Stimulated activated CD8-positive, alpha-beta memory T cell treated with anti-CD3 and anti-CD28 coated beads, Interleukin-12 subunit alpha, Interleukin-12 subunit beta, amount 100 ng/mL, for 24 hours (primary cell): ENCODE measurements around the gene SPEN.
"Not testable (repeated sequence)": the region's sequence is repeated elsewhere in the genome, so short reads cannot be mapped to it uniquely, and the experiment has no call there.

ENCODE experiments used
- DNase-seq: peaks from one replicate; pipeline ENCODE4 v3.0.0-alpha.2; 2020; ENCODE audit errors: extremely low read depth

The SPEN gene

DNA sequence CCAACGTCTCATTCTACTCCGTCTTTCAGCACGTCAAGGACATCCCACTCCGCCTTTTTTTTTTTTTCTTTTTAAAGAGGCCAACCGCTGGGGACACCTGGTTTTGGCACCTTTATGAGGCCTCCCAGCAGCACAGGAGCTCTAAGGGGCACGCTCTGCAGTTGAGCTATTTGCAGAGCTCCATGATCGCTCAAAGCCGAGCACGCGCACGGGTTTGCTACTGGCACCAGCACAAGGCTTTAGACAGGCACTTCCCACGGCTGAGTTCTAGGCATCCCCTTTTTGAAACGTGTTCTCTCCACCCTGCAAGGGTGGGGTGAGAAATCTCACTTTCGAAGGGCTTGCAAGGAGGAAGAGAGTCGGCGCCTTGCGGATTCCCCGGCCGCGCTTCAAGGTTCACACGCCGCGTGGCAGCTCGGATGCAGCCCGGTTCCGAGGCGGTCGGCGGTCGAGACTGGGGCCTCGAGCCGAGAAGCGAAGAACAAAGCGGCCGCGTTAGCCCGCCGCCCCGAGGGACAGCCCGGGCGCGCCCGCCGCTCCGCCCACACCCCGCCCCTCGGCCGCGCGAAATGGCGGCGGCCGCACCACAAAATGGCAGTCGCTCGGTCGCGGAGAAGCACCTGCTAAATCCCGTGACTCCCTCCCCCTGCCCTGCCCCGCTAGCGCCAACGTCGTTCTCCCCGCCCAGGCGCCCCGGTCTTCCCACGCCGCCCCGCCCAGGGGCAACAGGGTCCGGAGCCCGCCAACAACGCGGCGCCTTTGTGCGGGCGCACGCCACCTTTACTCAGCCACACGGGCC is 12.9 kb upstream of the SPEN start:
- peak; percentile 76 for DNase-seq

DNA sequence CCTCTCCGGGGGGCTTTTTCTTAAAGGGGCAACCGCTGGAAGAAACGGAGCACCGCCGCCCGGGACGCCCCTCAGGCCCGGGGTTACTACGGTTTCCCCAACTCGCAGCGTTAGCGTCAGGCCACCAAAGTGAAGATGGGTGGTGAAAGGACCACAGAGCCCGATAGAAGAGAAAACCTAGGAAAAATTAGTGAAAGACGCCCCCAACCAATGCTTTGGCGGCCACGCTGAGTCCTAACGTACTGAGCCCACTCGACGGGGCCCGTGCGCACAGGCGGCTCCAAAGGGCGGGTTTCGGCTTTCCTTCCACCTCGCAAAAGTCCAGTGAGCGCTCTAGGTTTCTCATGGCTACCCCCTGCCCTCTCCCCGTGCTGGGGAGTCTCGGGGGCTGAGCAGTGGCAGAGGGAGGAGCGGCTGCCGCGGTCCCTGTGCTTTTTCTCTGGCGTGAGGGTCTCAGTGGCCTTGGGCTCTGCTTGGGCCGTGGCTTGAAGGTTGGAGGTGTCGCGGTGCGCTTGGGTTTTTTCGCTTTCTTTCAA is 12.2 kb upstream of the SPEN start:
- DNase-seq, result no peak

DNA sequence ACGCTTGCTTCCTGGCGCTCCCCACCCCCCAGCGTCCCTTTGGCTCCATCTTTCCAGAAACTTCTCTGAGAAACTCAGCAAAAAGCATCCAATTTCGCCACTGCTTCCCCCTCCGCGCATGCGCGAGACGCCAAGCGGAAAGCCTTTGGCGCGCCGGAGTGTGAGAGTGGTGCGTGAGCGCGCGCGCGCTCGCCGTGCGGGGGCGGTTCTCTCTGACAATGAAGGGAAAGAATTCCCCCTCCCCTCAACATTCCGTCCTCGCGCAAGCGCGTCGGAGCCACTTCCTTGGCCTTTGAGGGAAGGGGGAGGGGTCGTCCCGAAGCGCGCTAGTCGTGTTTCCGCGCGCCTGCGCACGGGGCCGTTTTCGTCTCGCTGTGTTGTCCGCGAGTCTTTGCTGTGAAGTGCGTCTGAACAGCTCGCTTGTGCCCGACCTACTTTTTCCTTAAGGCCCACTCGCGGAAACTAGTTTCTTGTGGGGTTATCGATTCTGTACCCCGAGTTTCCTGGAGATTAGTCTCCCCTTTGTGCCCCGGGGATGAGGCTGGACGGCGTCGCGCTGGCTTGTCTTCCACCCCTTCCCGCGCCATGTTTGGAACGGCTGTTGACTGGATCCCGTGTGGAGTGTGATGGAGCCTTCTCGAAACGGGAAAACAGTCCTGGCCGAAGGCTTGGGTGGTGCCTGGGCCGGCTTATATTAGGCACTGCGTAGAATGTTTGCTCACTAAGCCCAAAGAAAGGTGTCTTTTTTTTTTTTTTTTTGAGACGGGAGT is 11.6 kb upstream of the SPEN start:
- DNase-seq, result peak; percentile 98

DNA sequence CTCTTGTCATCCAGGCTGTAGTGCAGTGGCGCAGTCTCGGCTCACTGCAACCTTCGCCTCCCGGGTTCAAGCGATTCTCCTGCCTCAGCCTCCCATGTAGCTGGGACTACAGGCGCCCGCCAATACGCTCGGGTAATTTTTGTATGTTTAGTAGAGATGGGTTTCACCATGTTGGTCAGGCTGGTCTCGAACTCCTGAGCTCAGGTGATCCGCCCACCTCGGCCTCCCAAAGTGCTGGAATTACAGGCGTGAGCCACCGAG is 11.1 kb upstream of the SPEN start:
- DNase-seq, result not testable (repeated sequence)

DNA sequence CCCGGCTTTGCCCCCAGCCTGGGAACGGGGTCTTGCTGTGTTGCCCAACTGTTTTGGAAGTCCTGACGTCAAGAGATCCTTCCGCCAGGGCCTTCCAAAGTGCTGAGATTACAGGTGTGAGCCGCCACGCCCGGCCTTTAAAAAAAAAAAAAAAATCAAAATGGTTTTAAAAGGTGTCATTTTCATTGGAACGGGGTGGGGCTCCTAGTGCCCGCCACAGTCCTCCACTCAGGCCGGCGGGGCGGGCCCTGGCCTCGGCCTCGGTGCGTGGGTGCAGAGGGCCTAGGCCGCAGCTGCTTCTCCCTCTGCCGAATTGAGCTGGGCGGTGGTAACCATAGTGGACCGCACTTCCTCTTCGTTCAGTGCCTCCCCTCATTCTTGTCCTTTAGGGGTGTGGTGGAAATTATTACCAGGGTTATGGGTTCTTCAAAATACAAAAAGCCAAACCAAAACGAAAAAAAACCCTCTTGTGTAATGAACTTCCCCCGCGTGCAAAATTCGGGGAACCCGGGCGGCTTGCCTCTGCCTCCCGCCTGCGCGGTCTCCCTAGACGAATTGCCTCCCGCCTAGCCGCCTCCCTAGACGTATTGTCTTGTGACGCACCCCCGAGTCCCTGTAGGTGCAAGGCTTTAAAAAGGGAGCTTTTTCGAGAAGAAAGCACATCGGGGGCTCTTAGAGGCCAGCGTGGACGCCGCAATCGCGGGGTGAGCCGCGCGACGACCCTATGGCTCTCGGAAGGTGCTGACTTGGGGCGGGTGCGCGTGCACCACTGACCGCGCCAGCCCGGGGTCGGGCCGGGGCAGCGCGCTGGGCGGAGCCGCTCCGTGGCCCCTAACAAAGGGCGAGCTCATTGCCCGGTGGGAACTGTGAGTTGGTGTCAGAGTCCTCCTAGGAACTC is 10.5 kb upstream of the SPEN start:
- DNase-seq, result no peak

DNA sequence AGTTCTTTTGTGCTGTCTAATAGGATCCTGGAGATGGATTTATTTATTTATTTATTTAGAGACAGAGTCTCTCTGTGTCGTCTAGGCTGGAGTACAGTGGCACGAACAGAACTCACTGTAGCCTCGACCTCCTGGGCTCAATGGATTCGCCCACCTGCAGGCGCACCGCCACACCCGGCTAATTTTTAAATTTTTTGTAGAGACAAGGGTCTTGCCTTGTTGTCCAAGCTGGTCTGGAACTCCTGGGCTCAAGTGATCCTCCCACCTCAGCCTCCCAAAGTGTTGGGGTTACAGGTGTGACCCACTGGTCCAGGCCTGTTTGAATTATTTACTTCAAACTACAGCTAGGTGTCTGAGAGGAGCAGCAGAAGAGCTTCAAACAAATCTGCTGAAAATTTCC is 9.6 kb upstream of the SPEN start:
- DNase-seq, result no peak

DNA sequence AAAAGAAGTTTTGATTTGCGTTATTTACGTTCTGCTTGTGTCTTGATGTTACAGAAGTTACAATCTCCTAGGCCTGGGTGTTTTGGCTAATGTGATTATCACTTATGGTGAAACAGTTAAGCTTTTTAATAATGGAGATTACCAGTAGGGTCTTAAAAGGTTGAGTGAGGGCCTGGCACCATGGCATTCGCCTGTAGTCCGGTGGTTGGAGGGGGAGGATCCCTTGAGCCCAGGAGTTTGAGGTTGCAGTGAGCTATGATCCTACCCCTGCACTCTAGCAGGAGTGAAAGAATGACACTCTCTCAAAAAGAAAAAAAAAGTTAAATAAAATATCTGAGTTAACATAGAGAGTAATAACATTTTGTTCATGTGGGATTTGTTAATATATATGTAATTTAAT is 8.8 kb upstream of the SPEN start:
- no peak for DNase-seq

DNA sequence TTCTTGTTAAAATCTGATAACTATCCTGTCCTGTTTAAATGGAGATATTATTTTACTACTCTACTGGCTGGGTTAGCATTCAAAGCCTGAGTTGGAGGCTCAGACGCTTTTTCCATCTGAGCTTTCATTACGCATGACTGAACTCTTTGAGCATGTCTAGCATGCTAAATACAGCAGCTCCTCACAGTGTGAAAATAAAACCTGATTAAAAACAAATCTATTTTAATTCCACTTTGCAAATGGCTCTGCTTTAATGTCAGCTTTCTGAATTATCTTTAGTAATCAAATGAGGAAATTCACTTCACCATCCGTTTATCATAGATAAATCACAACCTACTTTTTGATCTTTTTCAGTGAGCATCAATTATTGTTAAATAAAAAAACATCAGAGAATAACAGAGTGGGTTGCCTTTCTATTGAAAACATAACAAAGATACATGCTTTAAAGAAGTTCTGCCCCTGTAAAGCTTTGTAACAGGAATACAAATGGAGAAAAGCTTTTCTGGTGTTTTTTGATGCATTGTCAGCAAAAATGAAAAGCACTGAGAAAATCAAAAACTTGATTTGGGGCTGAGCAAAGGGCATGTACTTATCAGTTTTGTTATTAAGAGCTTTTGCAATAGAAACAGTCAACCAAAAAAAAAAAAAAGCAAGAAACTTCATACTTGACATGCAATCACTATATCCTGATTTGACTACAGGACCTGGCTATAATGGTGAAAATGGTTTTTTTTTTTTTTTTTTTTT is 3.5 kb upstream of the SPEN start:
- DNase-seq, result no peak

DNA sequence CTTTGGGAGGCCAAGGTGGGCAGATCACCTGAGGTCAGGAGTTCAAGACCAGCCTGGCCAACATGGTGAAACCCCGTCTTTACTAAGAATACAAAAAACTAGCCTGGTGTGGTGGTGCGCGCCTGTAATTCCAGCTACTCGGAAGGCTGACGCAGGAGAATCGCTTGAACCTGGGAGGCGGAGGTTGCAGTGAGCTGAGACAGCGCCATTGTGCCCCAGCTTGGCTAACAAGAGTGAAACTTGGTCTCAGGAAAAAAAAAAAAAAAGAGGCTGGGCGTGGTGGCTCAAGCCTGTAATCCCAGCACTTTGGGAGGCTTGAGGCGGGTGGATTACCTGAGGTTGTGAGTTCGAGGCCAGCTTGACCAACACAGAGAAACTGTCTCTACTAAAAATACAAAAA is 1.5 kb upstream of the SPEN start:
- not testable (repeated sequence) for DNase-seq

DNA sequence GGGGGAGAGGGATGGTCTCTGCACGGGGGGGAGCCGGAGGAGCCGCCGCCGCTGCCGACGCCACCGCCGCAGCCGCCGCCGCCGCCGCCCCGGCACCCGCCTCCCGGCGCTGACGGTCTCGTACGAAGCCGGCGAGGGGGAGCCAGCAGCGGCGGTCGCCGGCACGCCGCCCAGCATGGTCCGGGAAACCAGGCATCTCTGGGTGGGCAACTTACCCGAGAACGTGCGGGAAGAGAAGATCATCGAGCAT is 311 bp downstream of the SPEN start:
- no peak for DNase-seq

DNA sequence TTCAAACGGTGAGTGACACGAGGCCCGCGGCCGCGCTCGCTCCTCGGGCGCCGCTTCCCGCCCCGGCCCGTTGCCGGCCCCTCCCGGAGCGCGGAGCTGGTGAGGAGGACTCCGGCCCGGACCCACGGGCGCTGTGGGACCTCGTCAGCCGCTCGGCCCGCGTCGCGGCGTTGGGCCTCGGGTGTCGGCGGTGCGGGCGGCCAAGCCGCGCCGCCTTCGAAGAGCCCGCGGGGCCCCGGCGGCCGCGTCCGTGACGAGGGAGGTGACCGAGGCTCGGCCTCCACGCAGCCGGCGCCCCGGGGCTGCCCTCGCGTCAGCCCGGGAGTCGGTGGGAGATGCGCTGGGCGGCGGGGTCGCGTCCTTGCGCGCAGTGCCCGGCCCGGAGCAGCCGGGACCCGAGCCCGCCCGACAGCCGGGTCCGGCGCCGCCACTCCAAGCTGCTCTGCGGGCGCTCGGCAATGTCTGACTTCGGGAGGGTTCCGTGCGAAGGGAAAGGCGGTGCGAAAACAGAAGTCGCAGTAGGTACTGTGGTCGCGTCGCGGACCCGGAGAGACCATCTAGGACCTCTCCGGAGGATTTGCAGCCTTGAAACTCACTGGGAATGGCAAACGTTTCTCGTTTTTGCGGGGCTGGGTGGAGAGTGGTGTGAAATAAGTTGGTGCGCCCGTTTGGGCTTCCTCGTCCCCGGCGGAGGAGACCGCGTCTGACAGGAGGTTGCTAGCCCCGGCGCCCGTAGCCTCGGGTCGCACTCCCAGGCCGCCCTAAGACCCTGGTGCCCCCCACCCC is 829 bp downstream of the SPEN start:
- DNase-seq, result no peak

DNA sequence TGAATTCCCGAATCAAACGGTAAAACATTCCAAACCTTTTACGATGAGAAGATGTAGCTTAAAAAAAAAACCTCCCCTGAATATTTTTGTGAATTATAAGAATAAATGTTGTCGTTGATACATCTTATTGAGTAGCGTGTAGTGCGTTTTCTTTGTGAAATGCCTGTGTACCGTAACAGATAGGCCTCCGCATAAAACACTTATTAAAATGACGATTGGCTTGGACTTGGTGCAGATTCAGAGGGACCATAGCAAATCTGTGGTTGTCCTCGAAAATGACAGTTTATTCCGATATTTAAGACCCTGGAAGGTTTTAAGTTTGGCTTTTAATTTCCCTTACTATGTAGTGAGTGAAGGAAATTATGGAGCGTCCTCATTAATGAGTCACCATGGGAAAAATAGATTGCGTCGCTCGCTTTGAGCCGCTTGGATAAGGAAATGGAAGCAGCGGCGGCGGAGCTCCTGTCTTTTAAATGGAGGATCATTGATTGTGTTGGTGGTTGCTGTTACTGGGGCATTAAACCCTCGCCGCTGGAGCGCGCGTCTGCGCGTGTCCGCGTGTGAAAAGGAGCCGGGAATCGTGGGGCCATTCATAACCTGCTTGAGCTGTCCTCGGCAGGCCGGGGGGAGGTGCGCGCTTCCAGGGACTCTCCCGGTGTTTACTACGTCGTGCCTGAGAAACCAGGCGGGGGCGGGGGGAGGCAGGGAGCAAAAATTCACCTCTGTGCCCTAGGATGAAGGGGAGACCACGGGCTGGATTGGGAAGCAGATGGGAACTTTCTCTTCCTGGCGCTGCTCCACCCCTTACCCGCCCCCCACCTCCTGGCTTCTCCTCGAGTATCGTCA is 1.6 kb downstream of the SPEN start:
- DNase-seq, result no peak

DNA sequence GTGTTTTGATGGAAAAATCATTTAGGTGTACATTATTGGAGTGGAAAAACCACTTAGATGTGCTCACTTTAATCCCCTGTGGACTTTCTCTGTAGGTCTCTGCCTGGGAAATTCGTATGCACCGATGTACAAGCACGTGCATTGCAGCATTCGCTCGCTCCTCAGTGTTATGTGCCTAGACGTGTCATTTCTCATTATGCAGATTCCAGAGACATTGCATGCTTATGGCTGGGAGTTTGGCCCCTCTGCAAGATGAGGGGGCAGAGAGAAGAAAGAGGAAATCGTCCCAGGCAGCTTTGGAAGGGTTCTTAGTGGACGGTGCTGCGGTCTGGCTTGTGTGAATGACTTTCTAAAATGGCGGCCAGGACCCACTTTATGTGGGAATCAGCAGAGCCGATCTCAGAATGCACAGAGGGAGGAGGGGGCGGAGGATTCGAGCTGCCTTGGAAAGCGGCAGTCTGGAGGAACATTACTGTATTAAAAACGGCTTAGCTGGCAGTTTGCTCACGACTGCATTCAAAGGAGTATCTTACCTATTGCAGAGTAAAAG is 2.3 kb downstream of the SPEN start:
- DNase-seq, result no peak

DNA sequence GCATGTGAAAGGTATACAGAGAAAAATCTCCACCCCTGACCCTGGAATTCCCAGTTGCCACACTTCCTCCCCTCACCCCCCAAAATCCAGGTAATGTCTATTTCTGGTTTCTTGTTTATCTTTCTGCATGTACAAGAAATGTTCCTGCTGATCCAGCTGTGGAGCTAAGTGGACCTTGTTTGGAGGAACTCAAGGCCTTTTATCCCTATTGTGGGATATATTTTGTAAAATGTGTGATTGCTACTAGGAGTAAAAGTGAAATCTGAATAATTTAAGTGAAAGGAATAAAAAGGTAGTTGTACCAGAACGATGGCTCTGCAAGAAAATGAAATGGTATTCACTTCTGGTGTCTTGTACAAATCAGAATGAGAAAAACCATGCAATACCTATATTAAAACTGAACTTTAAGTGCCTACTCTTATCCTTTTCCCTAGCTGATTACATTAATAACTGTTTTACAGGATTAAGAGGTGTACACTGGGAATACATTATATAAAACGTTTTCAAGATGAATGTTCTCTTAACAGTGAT is 3.0 kb downstream of the SPEN start:
- DNase-seq, result no peak

DNA sequence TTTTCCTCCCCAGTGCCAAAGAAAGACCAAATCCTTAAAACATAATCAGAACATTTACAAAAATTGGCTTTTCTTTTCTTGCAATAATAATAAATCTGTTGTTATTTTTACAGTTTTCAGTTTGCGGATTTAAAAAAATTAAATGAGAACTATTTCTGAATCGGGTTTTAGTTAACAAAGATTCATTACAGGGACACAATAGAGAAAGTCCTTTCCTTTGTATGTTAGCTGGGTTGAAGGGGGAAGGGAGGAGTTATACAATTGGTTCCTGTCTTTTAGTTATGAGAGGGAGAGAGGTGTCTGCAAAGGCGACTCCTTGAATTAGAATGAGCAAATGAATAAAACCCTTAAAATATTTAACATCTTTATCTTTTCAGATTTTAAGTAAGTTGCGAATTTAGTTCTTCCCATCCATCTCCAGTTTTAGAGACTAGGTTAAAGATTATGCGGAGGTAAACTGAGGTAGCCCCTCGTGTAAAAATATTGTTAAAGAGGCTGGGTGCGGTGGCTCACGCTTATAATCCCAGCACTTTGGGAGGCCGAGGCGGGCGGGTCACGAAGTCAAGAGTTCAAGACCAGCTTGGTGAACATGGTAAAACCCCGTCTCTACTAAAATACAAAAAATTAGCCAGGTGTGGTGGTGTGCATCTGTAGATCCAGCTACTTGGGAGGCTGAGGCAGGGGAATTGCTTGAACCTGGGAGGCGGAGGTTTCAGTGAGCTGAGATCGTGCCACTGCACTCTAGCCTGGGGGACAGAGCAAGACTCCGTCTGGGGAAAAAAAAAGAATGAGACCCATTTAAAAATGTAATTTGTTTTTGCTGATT is 3.9 kb downstream of the SPEN start:
- no peak for DNase-seq

DNA sequence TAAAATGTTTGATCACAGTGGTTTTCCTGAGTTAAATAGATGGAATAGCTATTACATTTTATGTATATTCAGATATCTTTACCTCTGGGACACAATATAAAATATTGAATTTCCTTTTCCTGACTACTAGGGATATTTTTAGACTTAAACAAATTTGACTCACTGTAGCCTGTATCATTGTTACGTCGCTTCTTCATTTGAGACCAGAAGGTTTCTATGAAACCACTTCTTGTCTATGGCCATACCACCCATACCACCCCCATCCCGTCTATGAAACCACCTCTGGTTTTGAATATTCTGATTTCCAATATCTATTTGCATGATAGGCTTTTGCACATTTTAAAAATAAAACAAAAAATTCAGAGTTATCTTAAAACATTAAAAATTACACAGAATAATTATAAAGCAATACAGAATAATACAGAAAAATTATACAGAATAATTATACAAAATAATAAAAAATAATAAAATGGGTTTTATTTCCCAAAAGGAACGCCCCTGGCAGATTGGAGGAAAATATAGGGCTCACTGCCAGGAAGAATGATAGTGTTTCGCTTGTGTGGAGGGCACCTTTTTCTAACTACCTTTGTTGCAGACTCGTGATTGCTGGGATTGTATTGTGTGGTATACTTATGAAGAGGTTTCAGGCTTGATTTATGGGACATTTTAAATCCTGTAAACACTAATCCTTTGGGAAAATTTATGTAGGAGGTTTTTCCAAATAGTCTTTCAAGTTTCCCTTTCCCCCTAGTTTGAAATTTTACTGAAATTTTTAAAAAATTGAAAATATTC is 4.7 kb downstream of the SPEN start:
- DNase-seq, result no peak

DNA sequence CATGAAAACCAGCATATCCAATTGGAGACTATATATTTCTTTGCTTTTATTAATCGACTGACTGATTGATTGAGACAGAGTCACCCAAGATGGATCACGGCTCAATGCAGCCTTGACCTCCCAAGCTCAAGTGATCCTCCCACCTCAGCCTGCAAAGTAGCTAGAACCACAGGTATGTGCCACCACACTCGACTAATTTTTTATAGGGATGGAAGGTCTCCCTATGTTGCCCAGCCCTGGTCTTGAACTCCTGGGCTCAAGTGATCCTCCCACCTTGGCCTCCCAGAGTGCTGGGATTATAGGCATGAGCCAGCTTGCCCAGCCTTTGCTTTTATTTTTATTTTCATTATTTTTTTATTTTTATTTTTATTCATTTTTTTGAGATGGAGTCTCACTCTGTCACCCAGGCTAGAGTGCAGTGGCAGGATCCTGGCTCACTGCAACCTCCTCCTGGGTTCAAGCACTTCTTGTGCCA is 5.4 kb downstream of the SPEN start:
- no peak for DNase-seq

DNA sequence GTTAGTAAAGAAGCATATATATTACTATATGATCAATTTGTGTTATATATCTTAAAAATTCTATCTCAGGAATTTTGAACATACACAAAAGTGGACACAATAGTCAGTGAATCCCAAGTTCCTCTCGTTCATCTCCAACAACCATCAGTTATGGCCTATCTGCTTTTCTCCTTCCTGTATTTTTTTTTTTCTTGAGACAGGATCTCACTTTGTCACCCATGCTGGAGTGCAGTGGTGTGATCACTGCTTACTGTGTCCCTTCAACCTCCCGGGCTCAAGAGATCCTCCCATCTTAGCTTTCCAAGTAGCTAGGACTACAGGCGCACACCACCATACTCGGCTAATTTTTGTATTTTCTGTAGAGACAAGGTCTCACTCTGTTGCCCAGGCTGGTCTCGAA is 9.4 kb downstream of the SPEN start:
- no peak for DNase-seq
